Loucy (cell line): ENCODE results near the gene ERF.
A peak's percentile ranks its signal among the peaks of the same experiment; 100 is the strongest.

Experiments used
- H2AFZ ChIP-seq: fragments of 200-600 bp; sonication (generic); 2 replicates; pipeline ENCODE4 v1.6.0; 2016; ENCODE audit warnings: antibody characterized with exemption, mild to moderate bottlenecking, low read length, moderate library complexity
- H3F3A ChIP-seq: fragments of 200-600 bp; 2 replicates; pipeline ENCODE4 v1.6.0; 2016; ENCODE audit warnings: antibody characterized with exemption, low read depth, mild to moderate bottlenecking
- H3K27me3 ChIP-seq: fragments of 200-600 bp; sonication (generic); 2 replicates; pipeline ENCODE4 v1.6.1; 2014; ENCODE audit warnings: low read length, mild to moderate bottlenecking; ENCODE audit not compliant: insufficient read depth, poor library complexity, severe bottlenecking
- H3K36me3 ChIP-seq: fragments of 200-600 bp; sonication (generic); 2 replicates; pipeline ENCODE4 v1.6.1; 2016; ENCODE audit warnings: low read length; ENCODE audit not compliant: insufficient read depth
- H3K4me1 ChIP-seq: fragments of 200-600 bp; sonication (generic); 2 replicates; pipeline ENCODE4 v1.5.1; 2014; ENCODE audit warnings: low read length, mild to moderate bottlenecking; ENCODE audit not compliant: insufficient read depth, poor library complexity, severe bottlenecking
- H3K4me2 ChIP-seq: fragments of 200-600 bp; sonication (generic); 2 replicates; pipeline ENCODE4 v1.6.0; 2014; ENCODE audit warnings: antibody characterized with exemption, low read length, low read depth, mild to moderate bottlenecking; ENCODE audit not compliant: poor library complexity, severe bottlenecking
- H3K4me3 ChIP-seq: fragments of 200-600 bp; sonication (generic); 2 replicates; pipeline ENCODE4 v1.5.1; 2014; ENCODE audit warnings: low read length, mild to moderate bottlenecking, mixed read lengths; ENCODE audit not compliant: poor library complexity, severe bottlenecking
- H3K79me2 ChIP-seq: fragments of 200-600 bp; sonication (generic); 2 replicates; pipeline ENCODE4 v1.6.1; 2014; ENCODE audit warnings: low read length; ENCODE audit not compliant: insufficient read depth
- H3K9ac ChIP-seq: fragments of 200-600 bp; sonication (generic); 2 replicates; pipeline ENCODE4 v1.6.0; 2014; ENCODE audit warnings: mild to moderate bottlenecking, low read depth, low read length, moderate library complexity; ENCODE audit not compliant: poor library complexity, severe bottlenecking
- H3K9me2 ChIP-seq: fragments of 200-600 bp; sonication (generic); replicated peaks from 2 replicates; pipeline ENCODE4 v1.6.1; 2016; ENCODE audit warnings: low read depth, low read length, mixed read lengths
- H3K9me3 ChIP-seq: fragments of 200-600 bp; sonication (generic); 2 replicates; pipeline ENCODE4 v1.6.1; 2014; ENCODE audit warnings: mild to moderate bottlenecking, antibody characterized with exemption, low read length, low read depth; ENCODE audit not compliant: insufficient read depth
- H4K20me1 ChIP-seq: fragments of 200-600 bp; sonication (generic); 2 replicates; pipeline ENCODE4 v1.6.0; 2014; ENCODE audit warnings: antibody characterized with exemption, low read length, mild to moderate bottlenecking; ENCODE audit not compliant: insufficient read depth, poor library complexity, severe bottlenecking
- CTCF ChIP-seq: fragments of 200-600 bp; sonication (generic); conservative IDR thresholded peaks from 2 replicates; pipeline ENCODE4 v1.5.1; 2014; ENCODE audit warnings: mild to moderate bottlenecking, antibody characterized with exemption, low read length
- EZH2phosphoT487 ChIP-seq: fragments of 200-600 bp; IDR thresholded peaks from 2 replicates; pipeline ENCODE4 v1.6.1; 2018; ENCODE audit warnings: antibody characterized with exemption, mild to moderate bottlenecking, moderate library complexity, borderline replicate concordance

ERF gene

GRCh38 chr19:42224940-42225717 lies 29.8 kb downstream of the ERF start:
- Histone ChIP-seq H3K9ac (no peak overlapping the region), H4K20me1 (peaks cover 25% of the 10 kb centered on the region), H2AFZ (no peak overlapping the region), H3K9me2 (no peaks in the 10 kb centered on the region), H3K9me3 (no peaks in the 10 kb centered on the region), H3K4me2 (no peak overlapping the region), H3K4me1 (peaks cover 9% of the 10 kb centered on the region), H3K27me3 (no peaks in the 10 kb centered on the region), H3K36me3 (peaks cover 40% of the 10 kb centered on the region; the same call in 1 of the 2 replicates), H3K4me3 (no peak overlapping the region), H3K79me2 (peaks cover 27% of the 10 kb centered on the region), H3F3A (no peaks in the 10 kb centered on the region)
- TF ChIP-seq CTCF, result no peak
- no peak for TF ChIP-seq EZH2phosphoT487

- Histone ChIP-seq H3K9me3 (no peaks in the 10 kb centered on the region), H3K27me3 (no peaks in the 10 kb centered on the region), H2AFZ (peak overlapping the region; percentile 70; the same call in 1 of the 2 replicates), H3K79me2 (peaks cover 53% of the 10 kb centered on the region), H3K36me3 (peaks cover 14% of the 10 kb centered on the region; the same call in 1 of the 2 replicates), H3K4me2 (peak overlapping the region; percentile 100), H3K9me2 (no peaks in the 10 kb centered on the region), H3K4me1 (peaks cover 27% of the 10 kb centered on the region), H4K20me1 (peaks cover 31% of the 10 kb centered on the region), H3F3A (no peaks in the 10 kb centered on the region), H3K9ac (peak overlapping the region; percentile 94), H3K4me3 (peak overlapping the region; percentile 92)
- TF ChIP-seq EZH2phosphoT487, result no peak
- no peak for TF ChIP-seq CTCF
Observed at GRCh38 chr19:42220751-42221097, 34.2 kb downstream of the ERF start.

GRCh38 chr19:42219812-42220750 lies 34.8 kb downstream of the ERF start, which contains the start of gene ZNF526:
ZNF526 (plus strand) TSS chr19:42220312; CDS start chr19:42224404, 4,092 bp downstream.
- peak; percentile 29 for TF ChIP-seq CTCF
- TF ChIP-seq EZH2phosphoT487, result no peak
- peaks cover 60% of the 10 kb centered on the region for H3K79me2 ChIP-seq
- peak within 1 kb of the TSS; percentile 94 for H3K9ac ChIP-seq
- H3K9me2 ChIP-seq, result no peaks in the 10 kb centered on the region
- H4K20me1 ChIP-seq, result peaks cover 36% of the 10 kb centered on the region
- H3K36me3 ChIP-seq, result peaks cover 10% of the 10 kb centered on the region; the same call in 1 of the 2 replicates
- no peaks in the 10 kb centered on the region for H3K27me3 ChIP-seq
- peak within 1 kb of the TSS; percentile 70 for H2AFZ ChIP-seq
- H3K4me2 ChIP-seq, result peak within 1 kb of the TSS; percentile 100
- H3K4me1 ChIP-seq, result peaks cover 32% of the 10 kb centered on the region
- peak within 1 kb of the TSS; percentile 92 for H3K4me3 ChIP-seq
- no peaks in the 10 kb centered on the region for H3K9me3 ChIP-seq
- no peaks in the 10 kb centered on the region for H3F3A ChIP-seq
